Lower lobe of right lung (tissue), 2 donors: Measurements from ENCODE around the gene ASPSCR1. TPM values are rescaled to one million over a fixed set of nuclear protein-coding genes. Genes with fewer than 3 reads are reported as not detected.
A peak's percentile ranks its signal among the peaks of the same experiment; 100 is the strongest.

Source experiments
- ATAC-seq, 2 donors: fragments of 200-7000 bp; cut with Tn5 transposase; one replicate each; pipeline ENCODE4 v1.9.1; 2020 to 2022; ENCODE audit warnings: mild to moderate bottlenecking in 2 of 2, moderate library complexity in 2 of 2
- DNase-seq: peaks from one replicate; pipeline ENCODE4 v3.0.0-alpha.2; 2020
- H3K27ac ChIP-seq: fragments of 200-600 bp; one replicate; pipeline ENCODE4 v1.8.0; 2022
- H3K27me3 ChIP-seq: fragments of 200-600 bp; one replicate; pipeline ENCODE4 v1.8.0; 2022; ENCODE audit warnings: low read depth
- H3K36me3 ChIP-seq: fragments of 200-600 bp; one replicate; pipeline ENCODE4 v1.8.0; 2022; ENCODE audit warnings: mild to moderate bottlenecking
- H3K4me1 ChIP-seq: fragments of 200-600 bp; one replicate; pipeline ENCODE4 v1.8.0; 2022
- H3K4me3 ChIP-seq: fragments of 200-600 bp; one replicate; pipeline ENCODE4 v1.8.0; 2022; ENCODE audit warnings: mild to moderate bottlenecking
- H3K9me3 ChIP-seq: fragments of 200-600 bp; one replicate; pipeline ENCODE4 v1.8.0; 2022
- CTCF ChIP-seq: fragments of 200-600 bp; IDR thresholded peaks from one replicate; pipeline ENCODE4 v1.8.0; 2022; ENCODE audit warnings: antibody characterized with exemption, mild to moderate bottlenecking
- intact Hi-C: fragments of 100-400 bp; cut with DNase I; formaldehyde crosslinking; loops from one replicate; pipeline ENCODE4 v1.11.0; 2022
- total RNA-seq: library from RNA; stranded (reverse); fragmentation: NEBNext Ultra II Directional; extraction: Animal tissue kit (Norgen Biotek cat#: 25700); gene quantifications from one replicate; pipeline ENCODE4 v1.2.1, GENCODE V29; 2021
- donor health status: DM: no; HTN: yes; CAD: no; lungs with severe emphysema.

The ASPSCR1 gene
- total RNA-seq, 1 donor from 2014 or later = 45.3 TPM

DNA sequence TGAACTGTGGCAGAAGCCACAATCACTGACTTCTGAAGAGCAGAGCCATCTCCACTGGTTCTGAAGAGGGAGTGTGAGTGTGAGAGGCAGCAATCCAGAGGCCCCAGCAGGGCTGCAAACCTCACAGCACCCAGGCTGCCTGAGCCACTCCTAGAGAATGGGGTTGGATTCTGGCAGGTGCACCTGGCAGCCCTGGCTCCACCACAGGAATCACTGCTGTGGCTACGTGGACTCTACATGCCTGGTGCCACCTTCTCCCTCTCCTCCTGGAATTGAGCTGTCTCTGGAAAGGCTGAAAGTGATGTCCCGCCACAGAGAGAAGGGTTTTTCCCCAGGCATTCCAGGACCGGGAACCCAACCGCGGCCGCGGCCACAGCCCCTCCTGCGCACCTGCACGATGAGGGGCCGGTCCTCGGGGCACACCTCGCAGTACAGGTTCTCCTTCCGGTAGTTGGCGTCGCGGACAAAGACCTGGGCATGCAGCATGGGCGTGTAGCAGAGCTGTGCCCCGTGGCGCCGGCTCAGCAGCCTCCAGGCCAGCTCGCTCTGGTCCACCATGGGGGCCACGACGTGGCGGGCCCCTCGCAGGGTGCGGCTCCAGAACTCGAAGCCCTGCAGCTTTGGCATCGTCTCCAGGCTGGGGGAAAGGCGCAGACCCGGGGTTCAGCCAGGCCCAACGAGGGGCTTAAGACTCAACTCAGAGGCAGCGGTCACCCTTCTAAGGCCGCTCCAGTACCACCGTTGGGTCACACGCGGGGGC is 87.2 kb downstream of the ASPSCR1 start:
- no peak for TF ChIP-seq CTCF
- Histone ChIP-seq H3K27me3 (no peaks in the 10 kb centered on the region), H3K4me3 (peak overlapping the region; percentile 94), H3K9me3 (no peaks in the 10 kb centered on the region), H3K27ac (peak overlapping the region; percentile 94), H3K4me1 (peaks cover 26% of the 10 kb centered on the region), H3K36me3 (peaks cover 41% of the 10 kb centered on the region)
- no peak for DNase-seq
- peak; percentile 45 to 49 for ATAC-seq
- intact Hi-C loops = no loop called here

- Histone ChIP-seq H3K4me1 (peaks cover 26% of the 10 kb centered on the region), H3K4me3 (peak overlapping the region; percentile 94), H3K9me3 (no peaks in the 10 kb centered on the region), H3K27ac (peak overlapping the region; percentile 94), H3K27me3 (no peaks in the 10 kb centered on the region), H3K36me3 (peaks cover 35% of the 10 kb centered on the region)
- TF ChIP-seq CTCF = no peak
- peak; percentile 8 to 35 for ATAC-seq
- intact Hi-C loops = no loop called here
- no peak for DNase-seq
Observed at GRCh38 chr17:82065193-82065637, 87.8 kb downstream of the ASPSCR1 start.

GRCh38 chr17:82065638-82066303 is 88.3 kb downstream of the ASPSCR1 start, which contains the start of gene DUS1L:
DUS1L (minus strand) TSS chr17:82065804; CDS start chr17:82065059, 745 bp downstream.
- ATAC-seq (peak; percentile 88 to 90), DNase-seq (peak; percentile 79)
- no peaks in the 10 kb centered on the region for H3K27me3 ChIP-seq
- H3K4me1 ChIP-seq = peaks cover 26% of the 10 kb centered on the region
- H3K27ac ChIP-seq = peak within 1 kb of the TSS; percentile 94
- TF ChIP-seq CTCF = no peak
- intact Hi-C loops = no loop called here
- H3K36me3 ChIP-seq = peaks cover 29% of the 10 kb centered on the region
- peak within 1 kb of the TSS; percentile 94 for H3K4me3 ChIP-seq
- H3K9me3 ChIP-seq = no peaks in the 10 kb centered on the region

Other genes starting within 250 kb of the ASPSCR1 start
- gene GCGR, start 173.5 kb upstream of the ASPSCR1 start, total RNA-seq = not detected
- 69.2 TPM for gene MCRIP1, start 144.3 kb upstream of the ASPSCR1 start, total RNA-seq
- not detected for gene PPP1R27, start 142.6 kb upstream of the ASPSCR1 start, total RNA-seq
- gene P4HB, start 117.1 kb upstream of the ASPSCR1 start, total RNA-seq = 432 TPM
- 331 TPM for gene ARHGDIA, start 106.3 kb upstream of the ASPSCR1 start, total RNA-seq
- 42.7 TPM for gene ALYREF, start 86.0 kb upstream of the ASPSCR1 start, total RNA-seq
- gene ANAPC11, start 85.9 kb upstream of the ASPSCR1 start, total RNA-seq = 81.9 TPM
- gene NPB, start 75.4 kb upstream of the ASPSCR1 start, total RNA-seq = 0.71 TPM
- 39.7 TPM for gene PCYT2, start 66.2 kb upstream of the ASPSCR1 start, total RNA-seq
- 32.8 TPM for gene SIRT7, start 59.5 kb upstream of the ASPSCR1 start, total RNA-seq
- 30.7 TPM for gene MAFG, start 49.9 kb upstream of the ASPSCR1 start, total RNA-seq
- 23.0 TPM for gene PYCR1, start 40.3 kb upstream of the ASPSCR1 start, total RNA-seq
- not detected for gene MYADML2, start 30.4 kb upstream of the ASPSCR1 start, total RNA-seq
- 4.4 TPM for gene NOTUM, start 16.4 kb upstream of the ASPSCR1 start, total RNA-seq
- gene CENPX, start 45.2 kb downstream of the ASPSCR1 start, total RNA-seq = 43.8 TPM
- gene LRRC45, start 45.7 kb downstream of the ASPSCR1 start, total RNA-seq = 17.3 TPM
- gene RAC3, start 54.0 kb downstream of the ASPSCR1 start, total RNA-seq = 2.8 TPM
- 133 TPM for gene DCXR, start 60.1 kb downstream of the ASPSCR1 start, total RNA-seq
- 35.1 TPM for gene RFNG, start 74.2 kb downstream of the ASPSCR1 start, total RNA-seq
- gene GPS1, start 74.3 kb downstream of the ASPSCR1 start, total RNA-seq = 71.5 TPM
- gene DUS1L, start 88.2 kb downstream of the ASPSCR1 start, total RNA-seq = 85.1 TPM
- 302 TPM for gene FASN, start 120.6 kb downstream of the ASPSCR1 start, total RNA-seq
- gene CCDC57, start 235.2 kb downstream of the ASPSCR1 start, total RNA-seq = 63.4 TPM